ENCODE measurements around the gene RHBDL2. TPM values are rescaled to one million over a fixed set of nuclear protein-coding genes. Genes with fewer than 3 reads are reported as not detected.
"Not testable (repeated sequence)": the region's sequence is repeated elsewhere in the genome, so short reads cannot be mapped to it uniquely, and the experiment has no call there.

RHBDL2 gene
- total RNA-seq, 4 donors from 2014 or later = not detected

GRCh38 chr1:38915352-38915948 lies 26.2 kb downstream of the RHBDL2 start:
- intact Hi-C loops (cut with DNase I) = no loop called here
- 51% methylated on average over 3 of the region's 3 CpGs for WGBS

GRCh38 chr1:38914908-38915307 lies 26.7 kb downstream of the RHBDL2 start:
- intact Hi-C loops (cut with DNase I); DNase-seq (ENCODE audit: extremely low spot score); H3K36me3 ChIP-seq; H3K9me3 ChIP-seq; H3K27me3 ChIP-seq; H3K4me3 ChIP-seq; H3K4me1 ChIP-seq; H3K27ac ChIP-seq (replicated peaks in 1 of 4): not testable (repeated sequence)
- 91% methylated on average over 8 of the region's 8 CpGs for WGBS

More at GRCh38 chr1:38915352-38915948, 26.2 kb downstream of the RHBDL2 start:
- no peaks in the 10 kb centered on the region for H3K27me3 ChIP-seq
- no peak overlapping the region for H3K4me3 ChIP-seq
- H3K9me3 ChIP-seq = no peaks in the 10 kb centered on the region
- no peak for TF ChIP-seq CTCF (IDR thresholded peaks at IDR 0.05)
- TF ChIP-seq EP300 (IDR thresholded peaks at IDR 0.05) = no peak
- no peak for TF ChIP-seq POLR2A (IDR thresholded peaks at IDR 0.05; ENCODE audit: low read depth)
- TF ChIP-seq POLR2AphosphoS5 (IDR thresholded peaks at IDR 0.05) = no peak
- H3K27ac ChIP-seq (replicated peaks in 1 of 4) = no peak overlapping the region
- H3K4me1 ChIP-seq = no peaks in the 10 kb centered on the region
- H3K36me3 ChIP-seq = no peaks in the 10 kb centered on the region
- DNase-seq (ENCODE audit: extremely low spot score) = no peak

DNA sequence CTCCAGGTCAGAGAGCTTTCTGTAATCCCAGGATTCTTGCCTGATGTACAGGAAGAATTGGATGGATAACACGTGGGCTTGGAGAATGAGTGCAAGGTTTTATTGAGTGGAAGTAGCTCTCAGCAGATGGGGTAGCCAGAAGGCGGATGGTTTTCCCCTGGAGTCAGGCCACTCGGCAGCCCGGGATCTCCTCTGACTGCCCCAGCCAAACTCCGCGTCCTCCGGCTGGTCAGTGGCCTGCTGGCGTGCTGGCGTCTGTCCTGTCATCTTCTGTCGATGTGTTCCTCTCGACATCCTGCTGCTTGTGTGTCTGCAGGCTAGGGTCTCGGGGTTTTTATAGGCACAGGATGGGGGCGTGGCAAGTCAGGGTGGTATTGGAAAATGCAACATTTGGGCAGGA lies 32.8 kb downstream of the RHBDL2 start:
- no peak for DNase-seq (ENCODE audit: extremely low spot score)
- intact Hi-C loops (cut with DNase I) = no loop called here
- H3K27ac ChIP-seq (replicated peaks in 1 of 4) = no peak overlapping the region
- 92% methylated on average over 13 of the region's 13 CpGs for WGBS
- no peak overlapping the region for H3K4me3 ChIP-seq
- no peaks in the 10 kb centered on the region for H3K27me3 ChIP-seq
- H3K9me3 ChIP-seq = peaks cover 0 to 20% (median 8%) of the 10 kb centered on the region in 4 donors
- TF ChIP-seq EP300 (IDR thresholded peaks at IDR 0.05) (no peak), POLR2A (IDR thresholded peaks at IDR 0.05; ENCODE audit: low read depth) (no peak), CTCF (IDR thresholded peaks at IDR 0.05) (no peak), POLR2AphosphoS5 (IDR thresholded peaks at IDR 0.05) (no peak)
- H3K36me3 ChIP-seq = no peaks in the 10 kb centered on the region
- H3K4me1 ChIP-seq = no peaks in the 10 kb centered on the region

- TF ChIP-seq POLR2AphosphoS5 (IDR thresholded peaks at IDR 0.05) = no peak
- TF ChIP-seq EP300 (IDR thresholded peaks at IDR 0.05) = no peak
- TF ChIP-seq CTCF (IDR thresholded peaks at IDR 0.05) = no peak
- TF ChIP-seq POLR2A (IDR thresholded peaks at IDR 0.05; ENCODE audit: low read depth) = no peak
- intact Hi-C loops (cut with DNase I) = no loop called here
- Histone ChIP-seq H3K4me3 (no peak overlapping the region), H3K9me3 (peaks cover 0 to 20% (median 8%) of the 10 kb centered on the region in 4 donors), H3K4me1 (no peaks in the 10 kb centered on the region), H3K36me3 (no peaks in the 10 kb centered on the region), H3K27ac (replicated peaks in 1 of 4) (no peak overlapping the region), H3K27me3 (no peaks in the 10 kb centered on the region)
- 99% methylated on average over 2 of the region's 2 CpGs for WGBS
- no peak for DNase-seq (ENCODE audit: extremely low spot score)
These were observed 35.6 kb downstream of the RHBDL2 start for GRCh38 chr1:38905985-38906384.

GRCh38 chr1:38899560-38899959 lies 42.1 kb downstream of the RHBDL2 start:
- no peak for TF ChIP-seq CTCF (IDR thresholded peaks at IDR 0.05)
- no peak for TF ChIP-seq POLR2AphosphoS5 (IDR thresholded peaks at IDR 0.05)
- no peak for TF ChIP-seq EP300 (IDR thresholded peaks at IDR 0.05)
- TF ChIP-seq POLR2A (IDR thresholded peaks at IDR 0.05; ENCODE audit: low read depth) = no peak
- Histone ChIP-seq H3K4me3 (no peak overlapping the region), H3K27me3 (no peaks in the 10 kb centered on the region), H3K27ac (replicated peaks in 1 of 4) (no peak overlapping the region), H3K4me1 (no peaks in the 10 kb centered on the region), H3K9me3 (no peaks in the 10 kb centered on the region), H3K36me3 (no peaks in the 10 kb centered on the region)
- DNase-seq (ENCODE audit: extremely low spot score) = no peak
- WGBS = 94% methylated on average over 4 of the region's 4 CpGs
- intact Hi-C loops (cut with DNase I) = no loop called here
